Erythroblast (primary cell): ENCODE results near the gene NTPCR.

Experiments
- GATA1 ChIP-seq: IDR thresholded peaks from 2 replicates; pipeline ENCODE4 v1.6.1; 2011; ENCODE audit warnings: low read depth, mild to moderate bottlenecking, control low read depth, low read length, moderate library complexity
- POLR2A ChIP-seq: IDR thresholded peaks from 2 replicates; pipeline ENCODE4 v1.6.1; 2011; ENCODE audit warnings: mild to moderate bottlenecking, low read length

DNA sequence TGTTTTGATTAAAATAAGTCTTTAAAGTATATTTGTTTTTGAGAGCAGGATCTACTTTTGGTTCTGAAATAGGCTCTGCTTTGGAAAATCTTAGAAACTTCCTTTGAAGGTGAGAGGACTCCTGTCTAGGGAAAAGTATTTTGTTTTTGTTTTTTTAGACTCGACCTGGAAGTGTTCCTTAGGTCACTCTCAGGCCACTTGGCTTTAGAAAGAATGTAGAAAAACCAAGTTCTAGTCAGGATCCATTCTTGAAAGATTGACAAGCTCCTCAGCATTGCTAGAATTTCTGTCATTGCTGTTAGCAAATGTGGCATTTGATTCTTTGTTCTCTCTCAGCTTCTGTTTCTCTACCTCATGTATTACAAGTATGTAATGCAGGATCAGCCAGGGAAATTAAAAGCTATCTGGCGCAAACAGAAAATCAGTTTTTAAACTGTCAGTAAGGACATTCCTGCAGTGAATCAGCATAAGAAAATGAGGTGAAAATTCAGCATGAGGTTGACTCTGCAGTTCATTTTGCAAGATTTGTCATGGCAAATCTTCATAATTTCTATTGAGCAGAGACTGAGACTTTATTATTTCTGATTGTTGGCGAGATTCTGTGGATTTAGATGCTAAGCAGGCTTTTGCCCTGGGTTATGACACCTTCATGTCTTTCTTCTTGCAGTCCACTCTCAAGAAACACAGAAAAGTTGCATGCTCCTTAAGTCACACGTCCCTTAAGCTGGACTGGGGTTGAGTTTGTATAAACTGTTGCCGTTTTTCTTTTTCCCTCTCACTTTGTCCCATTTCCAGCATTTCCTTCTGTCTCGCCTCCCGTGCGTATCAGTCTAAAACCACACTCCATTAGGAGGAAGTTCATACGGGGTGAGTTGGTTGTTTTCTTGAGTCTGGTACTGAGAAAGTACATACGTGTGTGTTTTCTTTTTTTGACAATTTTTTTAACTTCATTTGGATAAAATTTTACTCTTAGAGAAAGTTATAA is 12.6 kb downstream of the NTPCR start:
- no peak for TF ChIP-seq POLR2A
- TF ChIP-seq GATA1, result no peak
